Neuronal stem cell (in vitro differentiated cells): ENCODE results near the gene SLC17A4.

Source experiments
- DNase-seq: peaks from one replicate; pipeline ENCODE4 v3.0.0-alpha.2; 2013; ENCODE audit warnings: low spot score
- H2AFZ ChIP-seq: one replicate; pipeline ENCODE4 v1.6.1; 2013; ENCODE audit warnings: mild to moderate bottlenecking, low read length, inconsistent platforms
- H2AK5ac ChIP-seq: 2 replicates; pipeline ENCODE4 v1.6.1; 2013; ENCODE audit warnings: low read depth, mild to moderate bottlenecking, inconsistent platforms, low read length, moderate library complexity, mixed read lengths
- H2BK120ac ChIP-seq: 2 replicates; pipeline ENCODE4 v1.6.1; 2013; ENCODE audit warnings: low read depth, mild to moderate bottlenecking, inconsistent platforms, low read length, moderate library complexity, mixed read lengths
- H2BK12ac ChIP-seq: one replicate; pipeline ENCODE4 v1.6.1; 2013; ENCODE audit warnings: low read length, inconsistent platforms
- H2BK15ac ChIP-seq: 2 replicates; pipeline ENCODE4 v1.6.1; 2013; ENCODE audit warnings: mild to moderate bottlenecking, low read length, inconsistent platforms, mixed read lengths
- H2BK5ac ChIP-seq: one replicate; pipeline ENCODE4 v1.6.1; 2013; ENCODE audit warnings: inconsistent platforms, mild to moderate bottlenecking, low read length, moderate library complexity
- H3K14ac ChIP-seq: one replicate; pipeline ENCODE4 v1.6.1; 2013; ENCODE audit warnings: low read length, inconsistent platforms
- H3K18ac ChIP-seq: 2 replicates; pipeline ENCODE4 v1.6.1; 2013; ENCODE audit warnings: low read length, inconsistent platforms
- H3K23ac ChIP-seq: 2 replicates; pipeline ENCODE4 v1.6.1; 2013; ENCODE audit warnings: low read depth, mild to moderate bottlenecking, mixed read lengths, low read length, inconsistent platforms; ENCODE audit not compliant: poor library complexity
- H3K27ac ChIP-seq: replicated peaks from 3 replicates; pipeline ENCODE4 v1.5.1; 2013; ENCODE audit warnings: low read length, inconsistent platforms
- H3K27me3 ChIP-seq, 3 experiments: 2 replicates each; pipeline ENCODE4 v1.6.1; 2013; ENCODE audit warnings: low read length in 3 of 3, mild to moderate bottlenecking in 2 of 3, inconsistent platforms in 1 of 3, low read depth in 1 of 3, mixed read lengths in 1 of 3, moderate library complexity in 1 of 3; ENCODE audit not compliant: control insufficient read depth in 3 of 3, insufficient read depth in 3 of 3
- H3K36me3 ChIP-seq, 2 donors: replicated peaks in 1 of 2; 2 replicates each; pipeline ENCODE4 v1.6.1; 2013; ENCODE audit warnings: low read length in 2 of 2; ENCODE audit not compliant: control insufficient read depth in 2 of 2, insufficient read depth in 2 of 2
- H3K4ac ChIP-seq: 2 replicates; pipeline ENCODE4 v1.6.1; 2013; ENCODE audit warnings: inconsistent platforms, mild to moderate bottlenecking, low read length, moderate library complexity
- H3K4me1 ChIP-seq, 2 donors: 1 replicate in 1 of 2; 2 replicates in 1 of 2; pipeline ENCODE4 v1.6.1; 2013; ENCODE audit warnings: low read length in 2 of 2, low read depth in 1 of 2; ENCODE audit not compliant: control insufficient read depth in 2 of 2, insufficient read depth in 1 of 2
- H3K4me2 ChIP-seq: one replicate; pipeline ENCODE4 v1.6.1; 2013; ENCODE audit warnings: mild to moderate bottlenecking, low read length, inconsistent platforms; ENCODE audit not compliant: insufficient read depth, poor library complexity, severe bottlenecking
- H3K4me3 ChIP-seq, 2 donors: 2 replicates each; pipeline ENCODE4 v1.5.1; 2013; ENCODE audit warnings: low read length in 2 of 2, mild to moderate bottlenecking in 2 of 2, inconsistent platforms in 1 of 2, moderate library complexity in 1 of 2
- H3K79me1 ChIP-seq: one replicate; pipeline ENCODE4 v1.6.1; 2013; ENCODE audit warnings: low read depth, mild to moderate bottlenecking, inconsistent platforms, low read length, moderate library complexity
- H3K9ac ChIP-seq: one replicate; pipeline ENCODE4 v1.6.1; 2013; ENCODE audit warnings: mild to moderate bottlenecking, low read depth, low read length, inconsistent platforms; ENCODE audit not compliant: poor library complexity
- H3K9me3 ChIP-seq, 2 donors: replicated peaks in 1 of 2; 2 replicates each; pipeline versions ENCODE3 to v1.6.1; 2013; ENCODE audit warnings: low read length in 2 of 2, mild to moderate bottlenecking in 2 of 2, inconsistent platforms in 1 of 2, low read depth in 1 of 2, mixed read lengths in 1 of 2, moderate library complexity in 1 of 2; ENCODE audit not compliant: control insufficient read depth in 2 of 2, insufficient read depth in 1 of 2
- H4K8ac ChIP-seq: one replicate; pipeline ENCODE4 v1.6.1; 2013; ENCODE audit warnings: low read depth, mild to moderate bottlenecking, inconsistent platforms, low read length, moderate library complexity
- H4K91ac ChIP-seq: one replicate; pipeline ENCODE4 v1.6.1; 2013; ENCODE audit warnings: low read length, low read depth, mild to moderate bottlenecking, inconsistent platforms; ENCODE audit not compliant: poor library complexity
- WGBS, 2 donors: extraction: QIAGEN DNeasy Blood & Tissue Kit; methylation state at CpG; one replicate each; pipeline ENCODE4 v1.1.7; 2013; ENCODE audit warnings: missing lambda C conversion rate in 2 of 2, mixed read lengths in 1 of 2; ENCODE audit not compliant: insufficient read length in 2 of 2, insufficient replicate concordance in 1 of 2; ENCODE audit errors: extremely low coverage in 2 of 2; 5-methylcytosine and 5-hydroxymethylcytosine counted together

The SLC17A4 gene

DNA sequence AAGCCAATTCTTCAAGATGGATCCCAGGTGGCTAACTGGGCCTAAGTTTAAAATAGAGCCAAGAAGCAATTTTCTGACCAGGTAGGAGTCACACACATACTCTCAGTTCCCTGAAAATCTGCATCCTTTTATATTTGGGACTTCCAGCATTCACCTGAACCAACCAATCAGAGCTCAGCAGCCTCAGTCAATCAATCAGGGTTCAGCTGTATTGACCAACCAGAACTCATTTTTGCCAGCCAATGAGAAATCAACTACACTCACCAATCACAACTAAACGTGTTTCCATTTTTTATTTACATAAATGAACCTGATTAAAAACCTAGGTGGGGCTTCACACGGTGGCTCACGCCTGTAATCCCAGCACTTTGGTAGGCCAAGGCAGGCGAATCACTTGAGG is 37.5 kb downstream of the SLC17A4 start:
- Histone ChIP-seq H3K23ac (no peak overlapping the region), H3K79me1 (no peaks in the 10 kb centered on the region), H3K27ac (no peak overlapping the region), H2BK120ac (no peak overlapping the region), H2BK5ac (no peak overlapping the region), H3K4me1 (no peaks in the 10 kb centered on the region), H2BK15ac (no peak overlapping the region), H3K9me3 (peaks cover 0 to 2% of the 10 kb centered on the region in 2 donors), H3K36me3 (no peaks in the 10 kb centered on the region), H3K18ac (no peak overlapping the region), H3K4me2 (no peak overlapping the region), H2AFZ (no peak overlapping the region), H3K4me3 (no peak overlapping the region), H3K4ac (no peak overlapping the region), H3K14ac (no peak overlapping the region), H4K8ac (no peak overlapping the region), H4K91ac (no peak overlapping the region), H2AK5ac (no peak overlapping the region), H3K27me3 (no peaks in the 10 kb centered on the region), H2BK12ac (no peak overlapping the region), H3K9ac (no peak overlapping the region)
- WGBS, 2 donors: no CpG with 5 or more reads among the region's 4 CpGs
- DNase-seq: no peak

DNA sequence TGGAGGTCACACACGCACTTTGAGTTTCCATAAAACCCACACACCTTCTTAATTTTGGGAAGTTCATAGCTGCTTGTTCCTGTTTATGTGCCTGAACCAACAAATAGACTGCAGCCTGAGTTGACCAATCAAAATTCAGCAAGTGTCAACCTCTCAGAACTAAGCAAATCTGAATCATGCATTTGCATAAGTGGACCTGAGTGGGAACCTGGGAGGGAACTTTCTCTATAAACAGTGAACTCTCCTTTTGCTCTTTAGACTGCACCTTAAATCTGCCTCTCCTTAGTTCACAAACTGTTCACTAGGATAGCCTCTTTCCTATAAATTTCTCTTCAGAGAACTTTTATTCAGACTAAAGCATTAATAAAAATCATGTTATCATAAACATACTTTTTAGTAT is 39.4 kb downstream of the SLC17A4 start:
- no peak overlapping the region for H4K8ac ChIP-seq
- no peaks in the 10 kb centered on the region for H3K79me1 ChIP-seq
- no peak overlapping the region for H3K4me3 ChIP-seq
- H3K4me1 ChIP-seq: no peaks in the 10 kb centered on the region
- no peaks in the 10 kb centered on the region for H3K9me3 ChIP-seq
- H3K4ac ChIP-seq: no peak overlapping the region
- no peak overlapping the region for H3K9ac ChIP-seq
- no peak overlapping the region for H4K91ac ChIP-seq
- no peak overlapping the region for H2BK5ac ChIP-seq
- no CpG with 5 or more reads among the region's 1 CpG for WGBS, 2 donors
- no peak overlapping the region for H2AFZ ChIP-seq
- H2BK12ac ChIP-seq: no peak overlapping the region
- no peak overlapping the region for H2AK5ac ChIP-seq
- H3K27ac ChIP-seq: no peak overlapping the region
- no peaks in the 10 kb centered on the region for H3K27me3 ChIP-seq
- no peak overlapping the region for H2BK15ac ChIP-seq
- no peak overlapping the region for H3K18ac ChIP-seq
- no peak for DNase-seq
- no peaks in the 10 kb centered on the region for H3K36me3 ChIP-seq
- H3K4me2 ChIP-seq: no peak overlapping the region
- no peak overlapping the region for H2BK120ac ChIP-seq
- H3K23ac ChIP-seq: no peak overlapping the region
- no peak overlapping the region for H3K14ac ChIP-seq

DNA sequence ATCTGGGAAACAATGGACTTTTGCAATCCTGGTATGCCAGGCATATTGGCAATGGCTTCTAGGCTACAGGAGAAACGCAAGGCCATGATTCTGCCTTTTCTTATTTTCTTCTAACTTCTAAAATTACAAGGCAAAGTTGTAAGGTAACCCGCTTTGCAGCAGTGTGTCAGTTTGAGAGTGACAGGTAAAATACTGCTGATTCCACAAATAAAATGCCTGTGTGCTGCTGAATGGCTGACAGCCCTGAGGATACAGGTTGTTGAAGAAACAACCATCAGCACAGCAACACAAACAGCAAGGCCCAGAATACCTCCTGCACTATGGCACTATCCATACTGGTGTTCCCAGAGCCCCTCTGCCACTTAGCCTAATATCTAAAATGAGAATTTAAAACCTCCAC is 40.2 kb downstream of the SLC17A4 start:
- Histone ChIP-seq H2BK120ac (no peak overlapping the region), H3K9me3 (no peaks in the 10 kb centered on the region), H3K4me2 (no peak overlapping the region), H3K4me3 (no peak overlapping the region), H3K23ac (no peak overlapping the region), H3K27ac (no peak overlapping the region), H3K79me1 (no peaks in the 10 kb centered on the region), H2BK5ac (no peak overlapping the region), H2AK5ac (no peak overlapping the region), H4K8ac (no peak overlapping the region), H3K14ac (no peak overlapping the region), H3K27me3 (no peaks in the 10 kb centered on the region), H3K9ac (no peak overlapping the region), H2BK12ac (no peak overlapping the region), H3K36me3 (no peaks in the 10 kb centered on the region), H3K4me1 (peaks cover 0 to 2% of the 10 kb centered on the region in 2 donors), H4K91ac (no peak overlapping the region), H2AFZ (no peak overlapping the region), H2BK15ac (no peak overlapping the region), H3K4ac (no peak overlapping the region), H3K18ac (no peak overlapping the region)
- WGBS, 2 donors: no CpG with 5 or more reads among the region's 2 CpGs
- DNase-seq: no peak

DNA sequence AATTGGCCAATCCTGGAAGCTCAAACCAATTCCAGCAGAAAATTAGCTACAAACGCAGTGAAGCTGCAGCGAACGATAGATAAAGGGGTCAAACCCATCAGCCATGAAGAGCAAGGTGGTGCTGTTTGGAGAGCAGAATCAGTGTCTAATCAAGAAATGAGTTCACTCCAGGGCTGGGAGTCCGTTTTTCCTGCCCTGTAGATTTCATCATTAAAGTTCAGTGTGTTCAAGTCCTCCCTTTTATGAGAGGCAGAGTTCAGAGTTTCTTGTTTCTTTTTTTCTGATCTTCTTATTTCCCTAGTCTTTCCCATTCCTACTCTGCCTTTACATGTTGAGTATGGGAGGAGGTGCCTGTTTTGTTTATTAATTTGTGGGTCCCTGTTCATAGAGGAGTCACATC is 46.9 kb downstream of the SLC17A4 start:
- H3K9me3 ChIP-seq: no peaks in the 10 kb centered on the region
- peaks cover 0 to 2% of the 10 kb centered on the region in 2 donors for H3K4me1 ChIP-seq
- H2AK5ac ChIP-seq: no peak overlapping the region
- no peak overlapping the region for H3K23ac ChIP-seq
- no peak overlapping the region for H2BK120ac ChIP-seq
- DNase-seq: no peak
- no peak overlapping the region for H3K18ac ChIP-seq
- H2BK15ac ChIP-seq: no peak overlapping the region
- no peak overlapping the region for H4K8ac ChIP-seq
- no peak overlapping the region for H2BK5ac ChIP-seq
- H3K27ac ChIP-seq: no peak overlapping the region
- H3K27me3 ChIP-seq: no peaks in the 10 kb centered on the region
- H4K91ac ChIP-seq: no peak overlapping the region
- H3K9ac ChIP-seq: no peak overlapping the region
- H3K14ac ChIP-seq: no peak overlapping the region
- H3K4me3 ChIP-seq: no peak overlapping the region
- no peak overlapping the region for H2AFZ ChIP-seq
- WGBS, 2 donors: no CpG with 5 or more reads among the region's 4 CpGs
- H3K4ac ChIP-seq: no peak overlapping the region
- no peak overlapping the region for H3K4me2 ChIP-seq
- H3K36me3 ChIP-seq: no peaks in the 10 kb centered on the region
- no peaks in the 10 kb centered on the region for H3K79me1 ChIP-seq
- H2BK12ac ChIP-seq: no peak overlapping the region
